GM23338 (cell line): ENCODE data around the gene NRSN2. TPM values are rescaled to one million over a fixed set of nuclear protein-coding genes. Genes with fewer than 3 reads are reported as not detected.
A peak's percentile ranks its signal among the peaks of the same experiment; 100 is the strongest.

ENCODE experiments used
- ATAC-seq: fragments of 200-7000 bp; cut with Tn5 transposase; 3 replicates; pipeline ENCODE4 v1.9.1; 2020
- DNase-seq: peaks from one replicate; pipeline ENCODE4 v3.0.0-alpha.2; 2015; ENCODE audit warnings: low spot score
- H2AFZ ChIP-seq: fragments of 200-600 bp; sonication (generic); 2 replicates; pipeline ENCODE4 v1.8.0; 2016; ENCODE audit warnings: antibody characterized with exemption, mild to moderate bottlenecking, moderate library complexity
- H3F3A ChIP-seq: fragments of 200-600 bp; sonication (generic); replicated peaks from 2 replicates; pipeline ENCODE4 v1.8.0; 2017; ENCODE audit warnings: antibody characterized with exemption, mixed run types, low read depth
- H3K27ac ChIP-seq: fragments of 200-600 bp; sonication (generic); 2 replicates; pipeline ENCODE4 v1.6.1; 2016; ENCODE audit warnings: low read depth
- H3K27me3 ChIP-seq: fragments of 200-600 bp; sonication (generic); 2 replicates; pipeline ENCODE4 v1.8.0; 2016; ENCODE audit warnings: mild to moderate bottlenecking, mixed run types, moderate library complexity; ENCODE audit not compliant: insufficient read depth
- H3K36me3 ChIP-seq: fragments of 200-600 bp; sonication (generic); 2 replicates; pipeline ENCODE4 v1.8.0; 2016; ENCODE audit warnings: mild to moderate bottlenecking; ENCODE audit not compliant: insufficient read depth
- H3K4me1 ChIP-seq: fragments of 200-600 bp; sonication (generic); 2 replicates; pipeline ENCODE4 v1.8.0; 2016; ENCODE audit warnings: mild to moderate bottlenecking, moderate library complexity; ENCODE audit not compliant: insufficient read depth
- H3K4me2 ChIP-seq: fragments of 200-600 bp; sonication (generic); 2 replicates; pipeline ENCODE4 v1.7.1; 2017; ENCODE audit warnings: mixed run types
- H3K4me3 ChIP-seq: fragments of 200-600 bp; sonication (generic); 2 replicates; pipeline ENCODE4 v1.6.1; 2016; ENCODE audit warnings: mixed run types
- H3K79me2 ChIP-seq: fragments of 200-600 bp; sonication (generic); replicated peaks from 2 replicates; pipeline ENCODE4 v1.8.0; 2017; ENCODE audit warnings: mild to moderate bottlenecking; ENCODE audit not compliant: insufficient read depth
- H3K9me2 ChIP-seq: fragments of 200-600 bp; sonication (generic); 2 replicates; pipeline ENCODE4 v1.8.0; 2017; ENCODE audit not compliant: insufficient read depth
- H4K20me1 ChIP-seq: fragments of 200-600 bp; sonication (generic); replicated peaks from 2 replicates; pipeline ENCODE4 v1.8.0; 2017; ENCODE audit warnings: mild to moderate bottlenecking; ENCODE audit not compliant: insufficient read depth
- H3K27ac Mint-ChIP-seq: 2 replicates; pipeline ENCODE4 v1.8.0; 2020; ENCODE audit warnings: inconsistent platforms, mild to moderate bottlenecking, moderate library complexity, mixed read lengths
- H3K27me3 Mint-ChIP-seq: 3 replicates; pipeline ENCODE4 v1.8.0; 2022; ENCODE audit warnings: low read depth, mild to moderate bottlenecking, moderate library complexity, mixed read lengths, inconsistent platforms; ENCODE audit not compliant: insufficient read depth, poor library complexity
- H3K36me3 Mint-ChIP-seq: 3 replicates; pipeline ENCODE4 v1.8.0; 2021; ENCODE audit warnings: low read depth, mild to moderate bottlenecking, inconsistent platforms, moderate library complexity, mixed read lengths
- H3K4me1 Mint-ChIP-seq: 3 replicates; pipeline ENCODE4 v1.8.0; 2020; ENCODE audit warnings: mild to moderate bottlenecking, inconsistent platforms, mixed read lengths
- H3K4me3 Mint-ChIP-seq: 3 replicates; pipeline ENCODE4 v1.8.0; 2021; ENCODE audit warnings: moderate library complexity, mild to moderate bottlenecking, inconsistent platforms, mixed read lengths
- H3K9me3 Mint-ChIP-seq: 3 replicates; pipeline ENCODE4 v1.8.0; 2020; ENCODE audit warnings: moderate library complexity, mild to moderate bottlenecking, inconsistent platforms, mixed read lengths
- CREB1 ChIP-seq: fragments of 250-450 bp; sonication (Bioruptor Pico); IDR thresholded peaks from 2 replicates; pipeline ENCODE4 v1.5.0; 2020; ENCODE audit warnings: low read depth, mild to moderate bottlenecking, moderate library complexity
- EZH2 ChIP-seq: fragments of 200-600 bp; sonication (generic); IDR thresholded peaks from one replicate; pipeline ENCODE4 v1.8.0; 2017; ENCODE audit warnings: antibody characterized with exemption, mild to moderate bottlenecking, low read depth; ENCODE audit not compliant: unreplicated experiment
- JUNB ChIP-seq: IDR thresholded peaks from one replicate; pipeline ENCODE4 v1.6.1; 2016; ENCODE audit warnings: antibody characterized with exemption; ENCODE audit not compliant: unreplicated experiment
- NANOG ChIP-seq: IDR thresholded peaks from 2 replicates; pipeline ENCODE4 v1.6.1; 2016; ENCODE audit warnings: antibody characterized with exemption, borderline replicate concordance
- POLR2AphosphoS5 ChIP-seq: IDR thresholded peaks from 2 replicates; pipeline ENCODE4 v1.6.1; 2016; ENCODE audit warnings: antibody characterized with exemption, low read depth
- REST ChIP-seq: IDR thresholded peaks from one replicate; pipeline ENCODE4 v1.6.1; 2018; ENCODE audit warnings: antibody characterized with exemption; ENCODE audit not compliant: unreplicated experiment
- polyA plus RNA-seq: library from polyadenylated mRNA; unstranded; fragments of >200 nt; fragmentation: Nextera tagmentation; extraction: Ambion mirVana; gene quantifications from 2 replicates; pipeline ENCODE4 v1.2.1, GENCODE V29; 2016
- total RNA-seq: library from RNA; depleted of rRNA; stranded (reverse); fragments of >200 nt; shearing (Covaris generic); gene quantifications from 2 replicates; pipeline ENCODE4 v1.2.3, GENCODE V29; 2014
- TF ChIP-seq, protein P1 (sequence below), 2 experiments: fragments of 200-600 bp in 1 of 2; sonication (generic) in 1 of 2; conservative IDR thresholded peaks; 2 replicates each; pipeline versions ENCODE4 v1.5.1 to v1.6.1; 2016 to 2017; ENCODE audit warnings: antibody characterized with exemption in 2 of 2, low read depth in 2 of 2, mild to moderate bottlenecking in 2 of 2, moderate library complexity in 1 of 2
- TF ChIP-seq, protein P2 (sequence below): IDR thresholded peaks from 2 replicates; pipeline ENCODE4 v1.6.1; 2016; ENCODE audit warnings: antibody characterized with exemption

NRSN2 gene
- total and polyA plus RNA-seq, 2 experiments from 2014 or later, result 14.4 to 17.9 TPM

DNA sequence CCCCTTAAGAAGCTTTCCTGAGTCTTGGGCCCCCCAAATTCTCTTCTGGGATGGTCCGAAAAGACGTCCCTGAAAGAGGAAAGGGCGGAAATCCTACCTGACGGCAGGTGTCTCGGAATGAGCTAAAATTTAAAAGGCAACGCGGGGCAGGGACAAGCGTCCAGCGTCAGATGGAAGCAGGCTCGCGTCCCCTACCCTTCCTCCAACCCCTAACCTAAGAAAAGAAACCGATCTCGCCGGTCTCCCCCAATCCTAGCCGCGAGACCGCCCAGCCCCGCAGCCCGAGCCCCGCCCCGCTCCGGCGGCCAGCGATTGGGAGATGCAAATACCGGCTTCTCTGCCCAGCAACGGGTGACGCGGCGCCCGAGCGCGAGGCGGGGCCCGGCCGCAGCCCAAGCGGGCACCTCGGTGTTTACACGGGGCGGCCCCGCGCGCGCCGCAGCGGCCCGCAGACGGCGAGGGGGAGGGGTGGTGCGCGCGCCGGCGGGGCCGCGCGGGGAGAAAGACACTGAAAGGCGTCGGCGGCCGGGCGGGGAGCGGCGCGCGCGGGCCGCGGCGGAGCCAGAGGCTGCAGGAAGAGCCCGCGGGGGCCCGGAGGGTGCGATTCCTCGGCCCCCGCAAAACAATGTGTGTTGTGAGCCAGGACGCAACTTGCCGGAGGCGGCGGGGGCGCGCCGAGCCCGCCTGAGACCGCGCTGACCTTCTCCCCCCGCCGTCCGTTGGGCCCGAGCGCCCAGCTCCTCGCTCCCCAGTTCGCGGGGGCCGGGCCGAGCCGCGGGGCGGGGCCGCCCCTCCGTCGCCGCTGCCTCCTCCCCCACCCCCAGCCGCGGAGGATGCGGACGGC lies 21.6 kb upstream of the NRSN2 start, which contains the start of gene SOX12:
Gene SOX12 (plus strand): TSS at position 508 of the 844 bp plus-strand sequence. CDS start 373 bp downstream, outside the sequence.
- H3K9me2 ChIP-seq, result no peaks in the 10 kb centered on the region
- H3F3A ChIP-seq, result peaks cover 26% of the 10 kb centered on the region
- no peaks in the 10 kb centered on the region for H3K27me3 ChIP-seq
- peaks cover 21% of the 10 kb centered on the region for H4K20me1 ChIP-seq
- peak within 1 kb of the TSS; percentile 97 for H3K27ac ChIP-seq
- peaks cover 47% of the 10 kb centered on the region for H3K4me1 ChIP-seq
- DNase-seq, result peak; percentile 97
- Mint-ChIP-seq H3K36me3 (peaks cover 42% of the 10 kb centered on the region), H3K4me1 (peaks cover 50% of the 10 kb centered on the region), H3K27me3 (peaks cover 5% of the 10 kb centered on the region), H3K27ac (peak within 1 kb of the TSS; percentile 99), H3K9me3 (peaks cover 4% of the 10 kb centered on the region; the same call in 2 of the 3 replicates), H3K4me3 (peak within 1 kb of the TSS; percentile 94)
- H3K4me2 ChIP-seq, result peak within 1 kb of the TSS; percentile 96
- H3K4me3 ChIP-seq, result peak within 1 kb of the TSS; percentile 91
- peaks cover 4% of the 10 kb centered on the region; the same call in 1 of the 2 replicates for H3K36me3 ChIP-seq
- no peak for TF ChIP-seq REST
- peak; percentile 47; the same call in 1 of the 2 replicates for TF ChIP-seq POLR2AphosphoS5
- TF ChIP-seq NANOG, result no peak
- no peak for TF ChIP-seq EZH2
- no peak for TF ChIP-seq JUNB
- TF ChIP-seq CREB1 (CRISPR knock-in tag), result peak; percentile 95
- peak; percentile 56 for ATAC-seq
- H3K79me2 ChIP-seq, result peaks cover 39% of the 10 kb centered on the region
- H2AFZ ChIP-seq, result no peak within 1 kb of the TSS

DNA sequence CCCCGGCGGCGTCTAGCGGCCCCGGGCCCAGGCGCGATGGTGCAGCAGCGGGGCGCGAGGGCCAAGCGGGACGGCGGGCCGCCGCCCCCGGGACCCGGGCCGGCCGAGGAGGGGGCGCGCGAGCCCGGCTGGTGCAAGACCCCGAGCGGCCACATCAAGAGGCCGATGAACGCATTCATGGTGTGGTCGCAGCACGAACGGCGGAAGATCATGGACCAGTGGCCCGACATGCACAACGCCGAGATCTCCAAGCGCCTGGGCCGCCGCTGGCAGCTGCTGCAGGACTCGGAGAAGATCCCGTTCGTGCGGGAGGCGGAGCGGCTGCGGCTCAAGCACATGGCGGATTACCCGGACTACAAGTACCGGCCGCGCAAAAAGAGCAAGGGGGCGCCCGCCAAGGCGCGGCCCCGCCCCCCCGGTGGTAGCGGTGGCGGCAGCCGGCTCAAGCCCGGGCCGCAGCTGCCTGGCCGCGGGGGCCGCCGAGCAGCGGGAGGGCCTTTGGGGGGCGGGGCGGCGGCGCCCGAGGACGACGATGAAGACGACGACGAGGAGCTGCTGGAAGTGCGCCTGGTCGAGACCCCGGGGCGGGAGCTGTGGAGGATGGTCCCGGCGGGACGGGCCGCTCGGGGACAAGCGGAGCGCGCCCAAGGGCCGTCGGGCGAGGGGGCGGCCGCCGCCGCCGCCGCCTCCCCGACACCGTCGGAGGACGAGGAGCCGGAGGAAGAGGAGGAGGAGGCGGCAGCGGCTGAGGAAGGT lies 20.8 kb upstream of the NRSN2 start:
- peaks cover 53% of the 10 kb centered on the region for H3K4me1 Mint-ChIP-seq
- H3K27me3 ChIP-seq, result no peaks in the 10 kb centered on the region
- peak overlapping the region; percentile 90 for H3K4me2 ChIP-seq
- H3K36me3 Mint-ChIP-seq, result peaks cover 37% of the 10 kb centered on the region
- DNase-seq (peak; percentile 66), ATAC-seq (no peak)
- H3K4me3 Mint-ChIP-seq, result peak overlapping the region; percentile 90
- H3K27me3 Mint-ChIP-seq, result peaks cover 5% of the 10 kb centered on the region
- peak overlapping the region; percentile 91 for H3K4me3 ChIP-seq
- peak overlapping the region; percentile 92 for H3K27ac ChIP-seq
- peaks cover 40% of the 10 kb centered on the region for H3K79me2 ChIP-seq
- H3K4me1 ChIP-seq, result peaks cover 52% of the 10 kb centered on the region
- H3K9me3 Mint-ChIP-seq, result peaks cover 4% of the 10 kb centered on the region; the same call in 1 of the 3 replicates
- peak overlapping the region; percentile 95 for H3K27ac Mint-ChIP-seq
- peaks cover 30% of the 10 kb centered on the region for H3F3A ChIP-seq
- H3K36me3 ChIP-seq, result no peaks in the 10 kb centered on the region
- H3K9me2 ChIP-seq, result no peaks in the 10 kb centered on the region
- peaks cover 25% of the 10 kb centered on the region for H4K20me1 ChIP-seq
- no peak overlapping the region for H2AFZ ChIP-seq
- TF ChIP-seq, protein P1, sequence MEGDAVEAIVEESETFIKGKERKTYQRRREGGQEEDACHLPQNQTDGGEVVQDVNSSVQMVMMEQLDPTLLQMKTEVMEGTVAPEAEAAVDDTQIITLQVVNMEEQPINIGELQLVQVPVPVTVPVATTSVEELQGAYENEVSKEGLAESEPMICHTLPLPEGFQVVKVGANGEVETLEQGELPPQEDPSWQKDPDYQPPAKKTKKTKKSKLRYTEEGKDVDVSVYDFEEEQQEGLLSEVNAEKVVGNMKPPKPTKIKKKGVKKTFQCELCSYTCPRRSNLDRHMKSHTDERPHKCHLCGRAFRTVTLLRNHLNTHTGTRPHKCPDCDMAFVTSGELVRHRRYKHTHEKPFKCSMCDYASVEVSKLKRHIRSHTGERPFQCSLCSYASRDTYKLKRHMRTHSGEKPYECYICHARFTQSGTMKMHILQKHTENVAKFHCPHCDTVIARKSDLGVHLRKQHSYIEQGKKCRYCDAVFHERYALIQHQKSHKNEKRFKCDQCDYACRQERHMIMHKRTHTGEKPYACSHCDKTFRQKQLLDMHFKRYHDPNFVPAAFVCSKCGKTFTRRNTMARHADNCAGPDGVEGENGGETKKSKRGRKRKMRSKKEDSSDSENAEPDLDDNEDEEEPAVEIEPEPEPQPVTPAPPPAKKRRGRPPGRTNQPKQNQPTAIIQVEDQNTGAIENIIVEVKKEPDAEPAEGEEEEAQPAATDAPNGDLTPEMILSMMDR (conservative IDR thresholded peaks at IDR 0.05; ENCODE audit: low read depth in 2 of 2), result no peak
- TF ChIP-seq, protein P2, sequence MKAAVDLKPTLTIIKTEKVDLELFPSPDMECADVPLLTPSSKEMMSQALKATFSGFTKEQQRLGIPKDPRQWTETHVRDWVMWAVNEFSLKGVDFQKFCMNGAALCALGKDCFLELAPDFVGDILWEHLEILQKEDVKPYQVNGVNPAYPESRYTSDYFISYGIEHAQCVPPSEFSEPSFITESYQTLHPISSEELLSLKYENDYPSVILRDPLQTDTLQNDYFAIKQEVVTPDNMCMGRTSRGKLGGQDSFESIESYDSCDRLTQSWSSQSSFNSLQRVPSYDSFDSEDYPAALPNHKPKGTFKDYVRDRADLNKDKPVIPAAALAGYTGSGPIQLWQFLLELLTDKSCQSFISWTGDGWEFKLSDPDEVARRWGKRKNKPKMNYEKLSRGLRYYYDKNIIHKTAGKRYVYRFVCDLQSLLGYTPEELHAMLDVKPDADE, result 0 out of 2 replicates have a peak, but pooled peaks have one; percentile 20
- no peak for TF ChIP-seq JUNB
